ENCODE measurements around the gene SESN1. TPM values are rescaled to one million over a fixed set of nuclear protein-coding genes. Genes with fewer than 3 reads are reported as not detected.

The SESN1 gene
- polyA plus RNA-seq, 1 donor: 28.8 TPM

DNA sequence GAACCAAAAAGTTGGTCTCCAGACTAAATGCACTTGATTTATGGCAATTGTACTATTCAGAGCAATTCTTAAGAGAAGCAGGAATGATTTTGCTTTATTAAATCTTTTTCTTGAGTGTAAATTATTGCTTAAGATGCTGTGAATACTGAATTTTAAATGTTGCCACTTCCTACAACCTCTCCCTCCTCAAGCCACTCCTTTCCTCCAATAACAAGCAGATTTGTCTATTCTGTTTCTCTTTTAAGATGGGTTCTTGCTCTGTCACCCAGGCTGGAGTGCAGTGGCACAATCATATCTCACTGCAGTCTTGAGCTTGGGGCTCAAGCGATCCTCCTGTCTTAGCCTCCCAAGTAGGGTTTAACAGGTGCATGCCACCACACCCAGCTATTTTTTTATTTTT lies 65.3 kb downstream of the SESN1 start:
- DNase-seq: no peak

DNA sequence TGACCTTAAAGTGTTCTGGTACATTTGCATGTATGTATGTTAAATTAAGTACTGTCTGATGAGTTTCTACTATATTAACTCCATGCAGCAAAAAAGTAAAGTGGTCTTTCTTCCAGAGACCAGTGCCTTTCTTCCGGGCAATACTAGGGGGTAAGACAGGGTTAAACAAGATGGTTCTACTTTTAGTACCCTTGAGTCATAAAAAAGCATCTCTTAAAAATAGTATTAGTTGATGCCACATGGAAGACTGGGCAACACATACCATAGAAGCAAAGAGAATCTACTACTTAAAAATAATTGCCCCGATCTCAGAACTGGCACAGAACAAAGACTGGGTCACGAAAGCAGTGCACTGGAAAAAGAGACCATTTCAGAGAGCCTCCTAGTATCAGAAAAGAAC lies 66.2 kb downstream of the SESN1 start:
- DNase-seq: no peak

DNA sequence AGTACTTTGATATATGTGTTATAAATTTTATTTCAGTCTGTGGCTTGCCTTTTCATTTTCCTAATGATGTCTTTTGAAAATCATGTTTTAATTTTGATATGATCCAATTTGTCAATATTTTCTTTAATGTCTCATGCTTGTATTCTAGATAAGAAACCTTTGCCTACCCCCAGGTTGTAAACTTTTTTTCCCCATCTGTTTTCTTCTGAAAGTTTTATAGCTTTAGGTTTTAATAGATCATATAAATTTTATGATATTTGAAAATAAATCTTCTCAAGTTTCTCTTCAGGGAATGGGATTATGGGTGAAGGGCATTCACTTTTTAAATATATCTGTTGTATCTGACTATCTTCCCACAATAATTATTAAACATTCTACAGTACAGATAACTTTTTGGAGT lies 66.7 kb downstream of the SESN1 start:
- DNase-seq: no peak

DNA sequence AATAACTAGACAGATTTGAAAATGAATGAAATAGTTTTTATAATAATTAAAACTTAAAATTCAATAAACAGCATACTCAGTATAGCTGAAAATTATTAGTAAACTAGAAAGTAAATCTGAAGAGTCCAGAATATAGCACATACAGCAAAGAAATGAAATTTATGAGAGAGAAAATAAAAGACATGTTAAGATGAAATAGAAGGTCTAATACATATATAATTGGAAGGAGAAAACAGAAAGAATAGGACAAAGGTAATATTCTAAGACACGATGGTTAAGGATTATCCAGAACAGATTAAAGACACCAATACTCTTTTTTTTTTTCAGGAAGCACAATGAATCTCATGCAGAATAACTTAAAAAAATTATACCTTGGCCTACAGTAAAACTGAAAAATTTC lies 69.0 kb downstream of the SESN1 start:
- DNase-seq: no peak

DNA sequence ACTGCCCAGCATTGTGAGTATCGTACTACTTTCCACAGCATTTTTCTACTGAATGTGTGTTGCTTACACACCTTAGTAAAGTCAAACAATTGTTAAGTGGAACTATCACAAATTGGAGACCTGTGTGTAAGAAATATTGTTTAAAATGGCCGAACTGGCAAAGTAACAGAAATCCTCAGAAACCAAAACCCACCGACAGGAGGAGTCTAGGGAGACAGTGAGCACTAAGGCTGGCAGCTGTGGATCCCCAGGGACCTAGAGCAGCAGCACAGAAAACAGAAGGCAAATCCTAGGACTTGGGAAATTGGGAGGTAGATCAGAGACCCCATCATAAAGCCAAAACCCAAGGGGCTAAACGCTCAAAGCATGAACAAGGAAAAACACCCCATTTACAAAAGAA lies 69.9 kb downstream of the SESN1 start:
- DNase-seq: no peak

DNA sequence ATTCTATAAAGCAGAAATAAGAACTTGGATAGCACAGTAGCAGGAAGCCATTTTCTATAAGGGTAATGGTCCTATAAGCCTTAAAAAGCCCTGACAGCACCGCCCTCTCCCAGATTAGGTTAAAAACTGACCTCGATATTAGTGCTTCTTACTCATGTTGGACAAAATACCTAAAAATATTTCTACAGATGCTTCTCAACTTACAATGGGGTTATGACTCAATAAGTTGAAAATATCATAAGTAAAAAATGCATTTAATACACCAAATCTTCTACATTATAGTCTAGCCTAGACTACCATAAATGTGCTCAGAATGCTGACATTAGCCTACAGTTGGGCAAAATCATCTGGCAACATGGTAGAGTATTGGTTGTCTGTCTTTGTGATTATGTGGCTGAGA lies 70.3 kb downstream of the SESN1 start:
- no peak for DNase-seq

DNA sequence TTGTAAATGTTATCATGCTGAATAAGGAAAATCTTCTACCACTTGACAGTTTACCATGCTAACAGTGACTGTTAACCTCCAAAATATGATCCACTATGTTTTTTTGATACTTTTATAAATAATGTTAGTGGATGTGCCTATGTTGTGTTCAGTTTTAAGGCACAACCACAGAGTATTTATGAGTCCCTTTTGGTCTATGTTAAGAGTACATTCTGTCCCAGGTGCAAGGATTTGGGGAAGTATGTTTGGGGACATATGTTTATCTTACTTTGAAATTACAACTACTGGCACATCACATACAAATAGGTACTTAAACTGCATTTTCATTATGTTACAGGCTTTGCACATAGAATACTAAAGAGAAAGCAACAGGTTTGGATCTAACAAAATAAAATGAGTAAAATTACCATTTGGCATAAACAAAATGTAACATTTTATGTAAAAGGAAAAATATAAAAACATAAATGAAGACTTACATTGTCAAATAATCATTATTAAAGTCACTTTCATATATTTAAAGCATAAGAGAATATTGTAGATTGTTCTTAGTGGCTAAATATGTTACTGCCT lies 71.2 kb downstream of the SESN1 start:
- no peak for DNase-seq

DNA sequence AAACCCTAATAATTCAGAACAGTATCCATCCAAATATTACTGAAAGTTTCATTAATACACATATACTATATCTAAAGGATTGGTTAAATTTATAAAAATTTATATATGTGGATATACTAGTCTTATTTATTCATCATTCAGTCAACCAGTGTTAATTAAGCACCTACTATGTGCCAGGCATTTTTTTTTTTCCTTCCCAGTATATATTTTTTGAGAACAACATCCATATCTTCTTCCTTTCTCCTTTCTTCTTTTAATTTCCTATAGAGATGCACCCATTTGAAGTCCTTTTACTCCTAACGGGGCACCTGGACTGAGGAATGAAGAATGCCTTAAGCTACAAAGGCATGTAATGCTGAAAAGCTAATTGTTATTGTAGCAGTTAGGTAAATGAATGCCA lies 72.8 kb downstream of the SESN1 start:
- DNase-seq: no peak

DNA sequence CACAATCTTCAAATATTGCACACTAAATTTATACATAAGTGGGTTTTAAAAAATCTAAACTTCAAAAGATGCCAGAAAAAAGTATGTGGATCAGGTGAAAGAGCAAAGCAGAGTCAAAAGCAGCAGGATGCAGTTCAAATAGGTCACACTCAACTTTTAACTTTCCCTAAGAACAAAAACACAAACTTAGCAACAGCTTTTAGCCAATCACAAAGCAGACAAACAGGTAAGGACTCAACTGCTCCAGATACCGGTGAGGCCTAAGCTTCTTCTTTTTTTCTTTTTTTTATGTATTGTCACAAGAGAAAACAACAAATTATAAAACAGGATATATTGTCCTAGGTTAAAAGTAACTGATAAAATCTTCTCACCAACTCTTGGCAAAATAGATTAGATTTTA lies 74.7 kb downstream of the SESN1 start:
- no peak for DNase-seq

DNA sequence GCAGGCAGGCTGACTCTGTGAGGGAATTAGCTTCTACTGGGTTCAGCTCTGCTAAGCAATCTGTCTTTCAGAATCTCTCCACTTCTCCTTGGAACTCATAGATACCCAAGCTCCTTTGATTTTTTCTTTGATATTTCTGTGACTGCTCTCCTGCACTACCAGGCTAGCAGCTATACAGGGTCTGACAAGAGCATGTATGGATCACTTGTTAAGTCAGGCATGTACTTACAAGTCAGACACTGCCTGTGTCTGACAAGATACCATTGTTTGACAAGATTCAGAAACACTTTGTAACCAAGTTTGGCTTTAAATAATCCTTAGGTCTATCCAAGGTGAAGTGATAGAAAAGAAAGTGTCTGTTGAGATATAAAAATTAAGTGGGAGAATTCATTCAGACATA lies 79.5 kb downstream of the SESN1 start:
- DNase-seq: no peak

DNA sequence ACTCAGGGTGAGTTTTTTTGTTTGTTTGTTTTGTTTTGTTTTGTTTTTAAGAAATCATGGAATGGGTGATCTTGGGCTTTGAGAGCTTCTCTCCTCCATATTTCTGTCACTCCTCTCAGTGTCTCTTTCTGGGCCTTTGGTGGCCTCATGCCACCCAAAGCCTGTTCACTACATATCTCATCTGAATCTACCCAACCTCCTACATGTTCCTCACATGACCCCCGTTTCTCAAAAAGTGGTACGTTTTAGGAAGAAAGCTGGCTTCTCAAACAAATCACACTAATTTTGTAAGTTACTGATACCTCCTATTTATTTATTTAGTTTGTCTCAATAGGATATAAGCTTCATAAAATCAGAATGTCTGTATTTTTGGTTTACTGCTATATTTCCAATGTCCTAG lies 80.0 kb downstream of the SESN1 start:
- DNase-seq: no peak

DNA sequence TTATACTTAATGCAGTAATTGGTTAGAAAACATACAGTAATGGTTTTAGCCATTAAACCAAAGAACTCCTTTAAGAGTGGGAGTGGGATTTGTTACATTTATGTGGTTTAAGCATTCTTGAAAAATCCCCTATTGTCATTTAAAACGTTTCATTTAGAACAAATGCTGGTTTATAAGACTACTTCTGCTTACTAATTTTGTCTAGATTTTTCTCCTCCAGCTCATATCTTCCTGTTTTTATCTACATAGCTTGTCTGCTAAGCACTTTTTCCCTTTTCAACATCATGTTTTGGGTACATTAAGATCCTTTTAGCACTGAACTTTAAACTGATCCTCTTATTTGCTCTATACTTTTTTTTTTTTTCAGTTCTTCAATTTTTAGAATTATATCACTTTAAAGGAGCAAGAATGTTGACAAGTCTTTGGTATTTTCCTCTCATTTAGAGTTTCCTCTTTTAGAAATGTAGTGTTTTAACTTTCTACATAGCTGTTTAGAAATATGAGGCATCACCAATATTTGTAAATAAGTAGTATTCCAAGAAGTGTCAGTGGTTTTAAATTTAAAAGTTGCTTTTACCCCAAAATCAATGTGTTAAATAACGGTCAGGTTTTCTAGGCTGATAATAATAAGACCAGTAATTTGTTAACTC lies 80.9 kb downstream of the SESN1 start:
- no peak for DNase-seq

DNA sequence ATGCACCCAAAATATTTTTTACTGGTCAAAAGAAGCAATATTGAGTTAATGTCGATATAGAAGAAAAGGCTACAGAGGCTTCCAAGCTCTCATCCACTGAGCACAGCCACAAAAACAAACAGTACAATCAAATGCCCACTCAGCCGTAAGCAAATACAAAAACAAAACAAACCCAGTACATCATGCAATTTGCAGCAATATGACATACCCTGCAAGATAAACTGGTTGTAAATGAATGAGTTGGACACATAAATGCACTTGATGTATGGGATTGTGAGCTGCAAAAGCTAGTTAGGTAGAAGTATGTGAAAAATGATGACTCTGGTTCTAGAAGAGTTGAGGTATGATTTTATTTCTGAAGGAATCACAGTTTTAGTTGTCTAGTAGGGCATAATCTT lies 83.9 kb downstream of the SESN1 start:
- no peak for DNase-seq

DNA sequence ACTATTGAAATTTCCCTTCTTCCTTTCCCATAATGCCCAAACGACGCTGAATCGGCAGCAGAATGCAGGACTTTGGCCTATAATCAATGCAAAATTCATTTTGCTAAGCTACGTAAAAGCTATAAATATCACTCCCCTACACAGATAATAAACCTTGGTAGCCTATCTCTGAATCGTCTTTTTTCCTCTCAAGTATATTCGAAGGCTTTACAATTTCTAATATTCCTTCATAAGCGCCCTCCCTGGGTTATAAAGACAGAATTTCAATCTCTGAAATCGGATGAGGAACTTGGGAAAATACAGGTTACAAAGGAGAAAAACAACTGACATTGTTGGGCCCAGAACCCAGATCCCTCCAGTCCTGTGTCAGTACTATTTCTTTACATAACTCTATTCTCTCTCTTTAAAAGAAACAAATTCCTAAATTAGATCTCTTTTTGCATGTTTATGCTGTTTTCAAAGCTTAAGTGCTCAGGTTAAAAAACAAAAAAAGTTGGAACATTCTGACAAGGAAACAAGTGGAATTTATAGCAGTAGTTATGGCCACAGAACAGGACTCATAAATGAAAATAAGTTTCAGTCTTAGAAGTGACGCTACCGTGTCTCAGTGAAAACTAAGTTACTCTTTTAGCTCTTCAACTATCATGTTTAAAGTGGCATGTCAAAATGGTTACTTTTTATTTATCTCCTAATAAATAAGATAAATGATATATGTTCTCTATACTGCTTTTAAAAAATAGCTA lies 84.5 kb downstream of the SESN1 start:
- peak; percentile 24 for DNase-seq

DNA sequence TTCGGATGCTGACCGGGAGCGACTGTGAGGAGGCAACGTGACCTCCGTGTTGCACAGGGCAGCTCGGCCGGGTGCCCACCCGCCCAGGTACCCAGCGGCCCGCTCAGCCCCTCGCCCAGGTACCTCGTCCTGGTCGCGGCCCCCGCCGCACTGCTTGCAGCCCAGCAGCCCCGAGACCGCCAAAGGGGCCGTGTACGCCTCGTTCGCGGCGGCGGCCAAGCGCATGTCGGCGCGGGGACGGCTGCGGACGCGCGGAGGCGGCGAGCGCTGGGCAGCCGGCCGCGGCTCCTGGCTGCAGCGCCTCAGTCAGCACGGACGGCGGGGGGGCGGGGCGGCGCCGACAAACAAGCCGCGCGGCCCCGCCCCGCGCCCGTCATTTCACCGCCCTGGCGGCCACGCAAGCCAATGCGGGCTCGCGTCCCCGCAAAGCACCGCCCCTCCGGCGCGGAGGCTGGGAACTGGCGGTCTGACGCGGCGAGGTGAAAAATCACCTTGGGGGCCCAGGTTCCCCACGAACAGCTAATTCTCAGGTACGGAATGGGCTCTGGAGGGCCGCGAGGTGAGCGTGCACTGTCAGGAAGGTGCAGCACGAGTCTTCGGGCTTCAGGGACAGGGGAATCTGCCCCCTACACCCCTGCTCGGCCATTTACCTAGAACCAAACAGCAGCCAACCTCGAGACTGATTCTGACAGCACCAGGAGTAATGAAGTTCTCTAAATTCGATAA lies 85.2 kb downstream of the SESN1 start:
- DNase-seq: peak; percentile 91

DNA sequence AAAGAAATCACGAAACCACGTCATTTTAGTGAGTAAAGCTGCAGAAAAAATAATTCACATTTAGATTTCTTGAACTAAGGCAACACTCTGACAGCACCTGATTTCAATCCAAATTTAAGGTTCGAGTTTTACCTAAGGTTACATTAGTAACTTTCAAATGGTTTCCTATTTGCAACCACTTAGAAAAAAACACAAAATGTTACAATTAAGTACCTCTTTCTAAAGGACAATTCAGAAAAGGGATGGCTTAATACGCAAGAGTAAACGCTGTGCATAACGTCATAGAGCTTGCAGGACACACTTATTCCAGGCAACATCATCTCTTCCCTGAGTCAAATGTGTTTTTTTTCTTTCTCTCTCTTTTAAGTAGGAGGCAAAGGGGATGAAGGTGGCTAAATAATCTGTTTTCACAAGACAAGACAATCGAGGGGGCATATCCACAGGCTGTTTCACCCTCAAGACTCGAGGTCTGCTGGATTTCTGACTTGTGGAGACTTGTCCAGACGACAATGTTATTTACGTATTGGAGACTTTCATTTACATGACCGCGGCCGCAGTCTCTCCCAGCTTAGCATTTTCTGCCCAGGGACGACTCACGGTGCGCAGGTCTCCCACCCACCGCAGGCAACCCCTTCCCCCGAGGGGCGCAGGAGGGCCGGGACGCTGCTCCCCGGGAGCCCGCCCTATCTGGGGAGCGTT lies 86.0 kb downstream of the SESN1 start:
- DNase-seq: peak; percentile 57

DNA sequence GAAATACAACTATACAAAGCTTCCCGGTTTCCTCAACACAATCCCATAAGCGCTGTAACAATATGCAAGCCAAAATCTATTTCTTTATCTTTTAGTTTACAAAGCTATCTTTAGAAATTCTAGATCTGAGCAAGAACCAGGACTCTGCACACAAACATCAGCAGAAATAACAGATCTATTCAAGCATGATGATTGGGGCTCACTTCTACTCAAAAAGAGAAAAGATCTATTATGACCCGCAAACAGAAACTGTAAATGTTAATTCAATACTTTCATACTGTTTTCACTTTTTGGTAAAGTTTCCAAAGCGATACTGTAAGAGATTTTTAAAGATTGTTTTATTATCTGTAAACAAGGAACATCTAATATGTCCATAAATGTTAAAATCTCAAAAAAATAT lies 86.6 kb downstream of the SESN1 start:
- no peak for DNase-seq

DNA sequence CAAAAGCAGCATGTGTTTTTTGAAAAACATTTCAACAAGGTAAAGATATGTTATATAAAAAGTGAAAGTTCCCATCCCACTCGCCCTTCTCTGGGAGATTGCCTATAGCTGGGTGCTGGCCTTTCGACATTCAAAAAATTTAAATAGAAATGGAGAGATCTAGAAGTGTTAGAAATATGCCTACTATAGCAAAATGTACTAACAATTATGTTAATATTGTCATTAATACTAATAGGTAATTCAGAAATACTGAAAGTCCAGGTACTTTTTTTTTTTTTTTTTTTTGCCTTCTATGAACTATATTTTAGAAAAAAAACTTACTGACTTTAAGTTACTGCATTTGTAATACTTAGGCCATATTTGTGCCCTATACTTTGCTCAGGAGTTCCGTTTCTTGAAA lies 87.1 kb downstream of the SESN1 start:
- no peak for DNase-seq

DNA sequence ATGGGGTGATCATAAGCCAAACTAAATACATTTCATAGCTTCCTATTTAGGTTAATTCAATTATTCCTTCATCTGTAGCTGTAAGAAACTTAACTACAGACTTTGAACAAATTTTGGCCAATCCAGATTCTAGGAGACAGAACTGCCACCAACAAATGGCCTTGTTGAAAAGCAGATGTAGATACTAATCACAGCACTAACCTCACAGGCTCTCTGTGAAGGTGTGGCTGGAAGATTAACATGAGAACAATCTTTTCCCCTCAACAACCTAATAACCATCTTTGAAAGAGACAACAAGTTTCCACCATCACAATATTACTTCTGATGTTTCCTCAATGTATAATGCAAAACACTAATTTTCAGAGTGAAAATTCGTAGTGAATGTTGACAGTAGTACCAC lies 87.8 kb downstream of the SESN1 start:
- DNase-seq: no peak

DNA sequence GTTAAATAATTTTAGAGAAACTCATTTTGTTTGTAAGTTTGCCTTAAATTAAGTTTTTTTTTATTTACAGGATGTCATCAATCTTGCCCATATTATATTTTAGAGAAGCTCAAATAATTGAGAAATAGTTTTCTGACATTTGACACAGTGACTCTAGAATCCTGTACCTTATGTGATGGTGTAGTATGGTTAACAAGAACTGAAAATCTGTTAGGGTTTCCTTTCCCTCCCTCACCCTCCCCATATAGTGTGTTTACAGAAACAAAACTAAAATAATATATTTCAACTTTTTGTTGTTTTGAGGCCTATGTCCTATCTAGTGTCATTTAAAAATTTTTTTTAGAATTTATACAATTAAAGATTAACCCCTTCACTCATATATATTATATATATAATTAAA lies 91.8 kb downstream of the SESN1 start:
- no peak for DNase-seq

DNA sequence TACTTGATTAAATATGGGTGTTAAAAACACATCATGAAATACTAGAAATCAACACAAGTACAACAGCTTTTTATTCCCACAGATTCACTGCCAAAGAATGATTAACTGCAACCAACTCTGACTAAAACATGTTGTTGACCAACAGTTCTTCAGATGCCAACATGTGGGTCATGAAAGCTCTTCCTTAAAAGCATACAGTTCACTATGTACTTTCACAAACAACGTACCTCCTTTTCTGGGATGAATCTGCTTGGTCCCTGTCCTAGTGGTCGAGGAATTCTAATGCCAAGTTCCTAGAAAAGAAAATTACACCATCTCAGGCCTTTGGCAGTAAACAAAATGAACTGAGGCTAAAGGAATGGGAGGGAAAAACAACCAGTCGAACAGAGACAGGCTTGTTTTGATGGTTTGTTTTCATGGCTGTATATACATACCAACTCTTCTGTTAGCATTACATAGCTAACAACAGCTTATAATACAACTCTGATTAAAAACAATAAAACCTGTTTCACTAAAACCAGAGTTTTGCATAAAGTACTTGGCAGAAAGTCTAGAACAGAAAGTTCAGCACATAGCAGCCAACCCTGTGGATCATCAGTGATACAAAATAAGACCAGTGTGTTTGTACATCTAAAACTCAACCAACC lies 92.5 kb downstream of the SESN1 start:
- DNase-seq: no peak

DNA sequence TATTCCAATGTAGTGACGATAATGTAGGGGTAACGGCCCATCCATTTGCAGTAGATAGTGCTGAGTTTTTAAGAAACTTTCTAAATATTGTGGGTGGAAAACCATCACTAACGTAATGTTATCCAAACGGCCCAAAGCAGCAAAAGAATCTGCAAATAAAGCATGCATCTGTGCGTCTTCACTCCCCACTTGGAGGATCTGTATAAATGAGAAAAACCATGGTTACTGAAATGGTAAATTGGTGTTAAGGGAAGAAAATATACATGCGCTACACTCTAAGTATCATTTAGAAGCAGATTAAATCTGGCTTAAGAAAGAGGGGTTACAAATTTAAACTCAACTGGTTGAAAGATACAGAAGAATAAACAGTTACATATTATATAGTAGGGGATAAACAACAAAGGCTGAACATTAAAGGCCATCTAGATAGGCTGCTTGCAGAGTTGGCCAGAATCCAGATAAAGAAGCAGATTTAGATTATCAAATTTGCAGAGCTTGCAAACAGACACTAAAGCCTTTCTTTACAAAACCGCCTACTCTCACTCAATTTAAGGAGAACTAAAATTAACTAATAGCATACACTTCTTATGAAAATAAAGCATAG lies 93.3 kb downstream of the SESN1 start:
- DNase-seq: no peak
